Muscle layer of colon (tissue), 2 donors: ENCODE measurements around the gene DNAAF8.

Experiments used
- H3K27ac ChIP-seq: one replicate; pipeline ENCODE4 v1.7.0; 2013; ENCODE audit warnings: low read depth, mild to moderate bottlenecking, low read length, moderate library complexity
- H3K27me3 ChIP-seq, 2 donors: one replicate each; pipeline ENCODE4 v1.7.0; 2013; ENCODE audit warnings: low read length in 2 of 2, mild to moderate bottlenecking in 2 of 2; ENCODE audit not compliant: insufficient read depth in 2 of 2, control insufficient read depth in 1 of 2
- H3K36me3 ChIP-seq: one replicate; pipeline ENCODE4 v1.7.0; 2013; ENCODE audit warnings: mild to moderate bottlenecking, low read length; ENCODE audit not compliant: insufficient read depth
- H3K4me1 ChIP-seq: one replicate; pipeline ENCODE4 v1.7.0; 2013; ENCODE audit warnings: mild to moderate bottlenecking, low read length; ENCODE audit not compliant: insufficient read depth
- H3K4me3 ChIP-seq, 2 donors: one replicate each; pipeline ENCODE4 v1.7.0; 2013; ENCODE audit warnings: low read length in 2 of 2, low read depth in 1 of 2, mild to moderate bottlenecking in 1 of 2, moderate library complexity in 1 of 2
- H3K9ac ChIP-seq: one replicate; pipeline ENCODE4 v1.7.0; 2013; ENCODE audit warnings: low read length
- H3K9me3 ChIP-seq: one replicate; pipeline ENCODE4 v1.7.0; 2013; ENCODE audit warnings: mild to moderate bottlenecking, low read length
- donor health status: abdominal sarcoma.
- donor health status: Adenocarcinoma of cecum.

DNAAF8 gene

DNA sequence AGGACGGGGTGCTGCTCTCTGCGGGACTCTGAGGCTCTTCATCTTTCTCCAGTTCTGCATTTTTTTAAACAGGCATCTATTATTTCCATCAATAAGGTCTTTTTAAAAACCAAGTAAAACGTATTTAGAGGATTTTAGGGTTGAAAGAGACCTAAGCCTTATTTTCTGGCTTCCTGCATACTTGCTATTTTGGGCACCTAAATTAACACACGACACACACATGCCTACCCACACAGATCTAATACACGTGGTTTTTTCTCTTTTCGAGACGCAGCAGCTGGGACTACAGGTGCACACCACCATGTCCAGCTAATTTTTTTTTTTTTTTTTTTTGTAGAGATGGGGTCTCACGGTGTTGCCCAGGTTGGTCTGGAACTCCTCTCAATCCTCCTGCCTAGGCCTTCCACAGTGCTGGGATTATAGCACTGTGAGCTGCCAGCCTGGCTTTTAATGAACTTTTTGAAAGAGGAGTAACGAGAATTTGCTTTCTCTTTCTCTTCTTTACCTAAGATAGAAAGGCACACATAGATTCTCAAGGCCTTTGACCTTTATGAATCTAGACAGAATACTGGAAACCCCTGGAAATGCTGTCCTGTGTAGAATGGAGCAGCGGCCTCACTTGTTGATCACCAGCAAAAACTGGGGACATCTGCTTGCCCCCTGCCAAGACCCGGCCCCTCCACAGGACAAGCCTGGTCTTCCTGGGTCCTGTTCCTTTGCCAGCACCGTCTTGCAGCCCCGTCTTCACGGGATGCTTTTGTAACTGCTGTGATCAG, 13.8 kb downstream of the DNAAF8 start:
- Histone ChIP-seq H3K9ac (no peak overlapping the region), H3K27me3 (no peaks in the 10 kb centered on the region), H3K4me3 (no peak overlapping the region), H3K36me3 (peaks cover 24% of the 10 kb centered on the region), H3K9me3 (no peaks in the 10 kb centered on the region), H3K27ac (no peak overlapping the region), H3K4me1 (peaks cover 9% of the 10 kb centered on the region)

DNA sequence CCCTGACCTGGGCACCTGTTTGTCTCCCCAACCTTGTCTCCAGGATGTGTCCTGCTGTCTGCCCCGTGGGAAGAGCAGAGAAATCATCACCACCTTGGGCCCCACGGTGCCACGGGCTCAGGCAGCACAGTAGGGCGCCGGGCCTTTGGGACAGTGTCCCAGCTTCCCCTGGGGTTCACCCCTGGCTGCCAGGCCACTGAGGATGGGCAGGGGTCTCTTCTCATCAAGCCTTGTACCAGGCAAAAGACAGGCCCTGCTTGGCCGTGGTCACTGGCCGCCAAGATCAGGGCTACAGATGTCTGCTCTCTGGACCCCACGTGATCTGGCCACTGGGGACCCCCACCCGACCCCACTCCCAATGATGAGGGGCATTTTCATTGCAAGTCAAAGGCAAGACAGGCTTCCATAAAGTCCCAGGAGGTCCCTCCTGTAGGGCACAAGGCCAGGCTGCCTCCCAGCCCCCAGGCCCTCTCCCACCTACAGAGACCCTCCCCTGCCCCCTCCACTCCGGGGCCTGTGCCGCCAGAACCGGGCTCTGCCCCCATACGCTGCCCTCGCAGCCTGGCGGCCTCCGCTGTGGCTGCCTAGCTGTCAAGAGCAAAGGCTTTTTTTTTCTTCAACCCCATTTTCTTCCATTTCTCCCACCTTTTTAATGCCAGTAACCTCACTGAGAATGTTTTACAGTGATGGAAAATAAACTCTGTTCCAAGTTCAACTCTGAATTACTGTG, 14.5 kb downstream of the DNAAF8 start:
- peaks cover 32% of the 10 kb centered on the region for H3K36me3 ChIP-seq
- H3K9ac ChIP-seq: no peak overlapping the region
- H3K4me1 ChIP-seq: peaks cover 9% of the 10 kb centered on the region
- no peak overlapping the region for H3K4me3 ChIP-seq
- no peaks in the 10 kb centered on the region for H3K9me3 ChIP-seq
- H3K27me3 ChIP-seq: no peaks in the 10 kb centered on the region
- no peak overlapping the region for H3K27ac ChIP-seq

DNA sequence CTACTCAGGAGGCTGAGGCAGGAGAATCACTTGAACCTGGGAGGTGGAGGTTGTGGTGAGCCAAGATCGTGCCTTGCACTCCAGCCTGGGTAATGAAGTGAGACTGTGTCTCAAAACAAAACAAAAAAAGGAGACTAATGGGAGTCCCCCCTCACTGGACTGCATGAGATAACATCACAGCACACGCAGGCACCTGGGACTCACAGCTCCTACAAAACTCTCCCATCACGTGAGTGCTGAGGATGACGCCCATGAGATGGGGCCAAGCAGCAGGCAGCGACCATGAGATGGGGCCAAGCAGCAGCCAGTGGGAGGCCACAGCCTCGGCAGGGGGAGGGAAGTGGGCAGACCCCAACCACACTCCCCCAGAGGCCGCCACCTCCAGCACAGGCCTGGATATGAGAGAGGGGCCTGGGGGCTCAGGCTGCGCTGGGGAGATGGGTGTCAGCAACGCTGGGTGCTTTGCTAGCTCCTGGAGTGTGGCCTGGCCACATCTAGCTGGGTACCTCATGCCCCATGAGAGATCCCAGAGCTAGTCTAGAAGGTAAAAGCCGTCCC, 15.4 kb downstream of the DNAAF8 start:
- Histone ChIP-seq H3K36me3 (peaks cover 36% of the 10 kb centered on the region), H3K9me3 (no peaks in the 10 kb centered on the region), H3K9ac (no peak overlapping the region), H3K27ac (no peak overlapping the region), H3K4me1 (peaks cover 9% of the 10 kb centered on the region), H3K4me3 (no peak overlapping the region), H3K27me3 (no peaks in the 10 kb centered on the region)

DNA sequence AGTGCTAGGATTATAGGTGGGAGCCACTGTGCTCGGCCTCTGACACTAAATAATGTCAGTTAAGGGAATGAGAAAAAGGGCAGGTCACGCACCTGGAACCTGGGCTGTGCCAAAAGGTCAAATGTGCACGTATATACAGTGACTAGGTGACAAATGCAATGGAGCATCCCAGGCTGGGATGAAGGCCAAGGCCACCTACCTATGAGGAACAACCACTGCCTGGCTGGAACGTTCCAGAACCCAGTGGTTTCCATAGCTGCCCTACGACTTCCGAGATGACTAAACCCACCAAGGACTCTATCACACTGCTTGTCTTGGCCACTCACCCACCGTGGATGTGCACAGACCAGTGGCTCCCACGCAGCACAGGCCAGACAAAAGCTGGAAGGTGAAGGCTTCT, 16.6 kb downstream of the DNAAF8 start:
- Histone ChIP-seq H3K27ac (no peak overlapping the region), H3K27me3 (no peaks in the 10 kb centered on the region), H3K9ac (no peak overlapping the region), H3K36me3 (peaks cover 44% of the 10 kb centered on the region), H3K4me3 (no peak overlapping the region), H3K9me3 (peaks cover 3% of the 10 kb centered on the region), H3K4me1 (peaks cover 9% of the 10 kb centered on the region)

DNA sequence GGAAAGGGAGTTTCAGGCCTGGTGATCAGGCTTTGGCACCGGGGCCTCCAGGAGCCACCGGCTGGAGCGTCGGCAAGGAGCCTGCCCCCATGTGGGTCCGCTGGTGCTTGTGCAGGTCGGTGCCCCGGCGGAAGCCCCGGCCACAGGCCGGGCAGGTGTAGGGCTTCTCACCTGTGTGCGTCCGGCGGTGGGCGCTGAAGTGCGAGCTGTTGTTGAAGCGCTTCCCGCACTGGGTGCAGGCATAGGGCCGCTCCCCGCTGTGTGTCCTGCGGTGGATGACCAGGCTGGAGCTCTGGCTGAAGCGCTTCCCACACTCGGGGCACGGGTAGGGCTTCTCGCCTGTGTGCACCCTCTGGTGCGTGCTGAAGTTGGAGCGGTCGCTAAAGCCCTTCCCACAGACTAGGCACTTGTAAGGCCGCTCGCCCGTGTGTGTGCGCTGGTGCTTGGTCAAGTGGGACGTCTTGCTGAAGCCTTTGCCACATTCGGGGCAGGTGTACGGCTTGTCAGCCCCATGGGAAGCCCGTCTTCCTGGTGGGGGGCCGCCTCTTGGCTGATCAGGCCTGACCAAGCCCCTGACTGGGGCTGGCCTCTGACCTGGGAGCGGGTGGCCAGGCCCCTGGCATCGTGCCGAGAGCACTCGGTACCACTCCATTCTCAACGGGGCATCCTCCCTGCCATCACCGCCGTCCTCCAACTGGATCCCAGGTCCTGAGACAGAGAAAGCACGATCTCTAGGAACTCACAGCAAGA, 18.2 kb downstream of the DNAAF8 start:
- Histone ChIP-seq H3K4me3 (no peak overlapping the region), H3K27me3 (no peaks in the 10 kb centered on the region), H3K9ac (no peak overlapping the region), H3K27ac (no peak overlapping the region), H3K36me3 (peaks cover 46% of the 10 kb centered on the region), H3K4me1 (no peaks in the 10 kb centered on the region), H3K9me3 (peaks cover 4% of the 10 kb centered on the region)

DNA sequence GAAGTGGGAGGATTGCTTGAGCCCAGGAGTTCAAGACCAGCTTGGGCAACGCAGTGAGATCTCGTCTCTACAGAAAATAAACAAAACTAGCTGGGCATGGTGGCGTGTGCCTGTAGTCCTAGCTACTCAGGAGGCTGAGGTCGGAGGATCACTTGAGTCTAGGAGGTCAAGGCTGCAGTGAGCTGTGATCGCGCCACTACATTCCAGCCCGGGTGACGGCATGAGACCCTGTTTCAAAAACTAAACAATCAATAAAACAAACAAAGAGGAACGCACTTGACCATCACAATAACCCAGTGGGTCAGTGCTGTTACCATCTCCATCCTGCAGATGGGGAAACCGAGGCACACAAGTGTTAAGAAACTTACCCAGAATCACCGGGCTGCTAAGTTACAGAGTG, 18.9 kb downstream of the DNAAF8 start:
- no peak overlapping the region for H3K9ac ChIP-seq
- no peak overlapping the region for H3K27ac ChIP-seq
- no peak overlapping the region for H3K4me3 ChIP-seq
- H3K27me3 ChIP-seq: no peaks in the 10 kb centered on the region
- no peaks in the 10 kb centered on the region for H3K4me1 ChIP-seq
- H3K9me3 ChIP-seq: peaks cover 4% of the 10 kb centered on the region
- H3K36me3 ChIP-seq: peaks cover 50% of the 10 kb centered on the region

DNA sequence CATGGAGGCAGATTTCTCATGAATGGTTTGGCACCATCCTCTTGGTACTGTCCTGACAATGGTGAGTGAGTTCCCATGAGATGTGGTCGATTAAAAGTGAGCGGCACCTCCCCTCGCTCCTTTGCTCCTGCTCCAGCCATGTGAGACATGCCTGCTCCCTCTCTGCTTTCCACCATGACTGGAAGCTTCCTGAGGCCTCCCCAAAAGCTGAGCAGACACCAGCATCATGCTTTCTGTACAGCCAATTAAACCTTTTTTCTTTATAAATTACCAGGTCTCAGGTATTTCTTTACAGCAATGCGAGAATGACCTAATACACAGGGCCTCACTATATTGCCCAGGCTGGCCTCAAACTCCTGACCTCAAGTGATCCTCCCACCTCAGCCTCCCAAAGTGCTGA, 20.5 kb downstream of the DNAAF8 start:
- Histone ChIP-seq H3K4me1 (no peaks in the 10 kb centered on the region), H3K36me3 (peaks cover 67% of the 10 kb centered on the region), H3K27ac (no peak overlapping the region), H3K9ac (no peak overlapping the region), H3K4me3 (no peak overlapping the region), H3K9me3 (peaks cover 4% of the 10 kb centered on the region), H3K27me3 (no peaks in the 10 kb centered on the region)

DNA sequence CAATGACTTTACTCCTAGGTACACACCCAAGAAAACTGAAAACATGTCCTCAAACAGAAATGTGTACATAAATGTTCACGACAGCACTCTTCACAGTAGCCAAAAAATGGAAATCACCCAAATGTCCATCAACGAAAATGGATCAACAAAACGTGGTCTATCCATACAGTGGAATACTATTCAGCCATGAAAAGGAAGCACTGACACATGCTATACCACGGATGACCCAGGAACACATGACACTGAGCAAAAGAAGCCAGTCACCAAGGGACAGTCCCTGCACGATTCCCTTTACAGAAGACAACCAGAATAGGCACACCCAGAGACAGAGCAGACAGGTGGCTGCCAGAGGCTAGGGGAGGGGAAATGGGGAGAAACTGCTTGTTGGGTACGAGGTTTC, 21.4 kb downstream of the DNAAF8 start:
- H3K27ac ChIP-seq: no peak overlapping the region
- peaks cover 75% of the 10 kb centered on the region for H3K36me3 ChIP-seq
- H3K27me3 ChIP-seq: no peaks in the 10 kb centered on the region
- no peak overlapping the region for H3K9ac ChIP-seq
- no peaks in the 10 kb centered on the region for H3K4me1 ChIP-seq
- peaks cover 4% of the 10 kb centered on the region for H3K9me3 ChIP-seq
- no peak overlapping the region for H3K4me3 ChIP-seq

DNA sequence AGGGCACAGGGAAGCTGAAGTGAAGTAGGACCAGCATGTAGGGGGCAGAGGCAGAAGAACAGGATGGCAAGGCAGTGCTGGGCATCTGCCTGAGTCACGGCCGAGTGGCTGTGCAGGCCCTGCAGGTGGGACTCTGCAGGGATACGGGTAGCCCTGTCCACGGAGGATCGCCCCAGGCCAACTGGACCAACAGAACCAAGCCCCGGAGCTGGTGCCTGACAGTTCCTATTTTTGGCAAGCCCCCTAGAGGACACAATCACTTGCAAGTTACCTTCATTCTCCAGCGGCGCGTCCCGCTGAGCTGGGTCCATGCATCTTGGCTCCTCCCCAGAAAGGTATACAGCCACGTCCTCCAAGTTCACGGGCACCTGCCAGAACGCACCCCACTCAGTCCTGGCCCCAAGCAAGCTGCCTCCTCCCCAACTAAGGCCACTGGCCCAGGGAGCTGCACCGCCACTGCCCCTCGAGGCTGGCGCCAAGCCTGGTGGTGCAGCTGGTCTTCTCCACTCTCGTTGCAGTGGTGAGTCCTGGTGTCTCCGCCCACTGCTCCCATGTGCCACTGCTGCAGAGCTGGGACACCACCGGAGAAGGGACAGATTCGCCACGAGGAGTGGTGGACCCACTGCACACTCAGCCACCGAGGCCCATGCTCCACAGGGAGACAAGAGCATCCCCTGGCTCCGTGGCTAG, 26.0 kb downstream of the DNAAF8 start:
- no peak overlapping the region for H3K9ac ChIP-seq
- H3K9me3 ChIP-seq: peaks cover 4% of the 10 kb centered on the region
- peaks cover 6% of the 10 kb centered on the region for H3K4me1 ChIP-seq
- H3K27ac ChIP-seq: no peak overlapping the region
- peaks cover 68% of the 10 kb centered on the region for H3K36me3 ChIP-seq
- H3K27me3 ChIP-seq: no peaks in the 10 kb centered on the region
- H3K4me3 ChIP-seq: no peak overlapping the region

DNA sequence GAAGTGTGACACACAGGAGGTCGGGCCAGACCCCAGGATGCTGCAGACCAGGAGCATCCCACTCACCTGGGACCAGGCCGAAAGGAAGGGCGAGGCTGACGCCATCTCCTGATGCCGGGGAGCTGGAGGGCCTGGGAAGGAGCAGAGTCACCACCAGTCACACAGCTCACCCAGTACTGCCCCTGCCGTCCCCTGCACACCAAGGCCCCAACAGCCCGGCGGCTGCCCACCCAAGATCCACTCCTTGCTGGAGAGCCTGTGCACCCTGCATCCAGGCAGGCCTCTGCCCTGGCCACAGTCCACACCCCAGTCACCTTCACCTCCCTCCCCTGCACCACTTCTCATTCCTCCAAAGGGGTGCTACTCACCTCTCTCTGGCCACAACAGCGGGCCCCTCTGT, 27.9 kb downstream of the DNAAF8 start:
- Histone ChIP-seq H3K9ac (no peak overlapping the region), H3K27me3 (no peaks in the 10 kb centered on the region), H3K9me3 (no peaks in the 10 kb centered on the region), H3K36me3 (peaks cover 61% of the 10 kb centered on the region), H3K27ac (no peak overlapping the region), H3K4me1 (peaks cover 17% of the 10 kb centered on the region), H3K4me3 (no peak overlapping the region)

DNA sequence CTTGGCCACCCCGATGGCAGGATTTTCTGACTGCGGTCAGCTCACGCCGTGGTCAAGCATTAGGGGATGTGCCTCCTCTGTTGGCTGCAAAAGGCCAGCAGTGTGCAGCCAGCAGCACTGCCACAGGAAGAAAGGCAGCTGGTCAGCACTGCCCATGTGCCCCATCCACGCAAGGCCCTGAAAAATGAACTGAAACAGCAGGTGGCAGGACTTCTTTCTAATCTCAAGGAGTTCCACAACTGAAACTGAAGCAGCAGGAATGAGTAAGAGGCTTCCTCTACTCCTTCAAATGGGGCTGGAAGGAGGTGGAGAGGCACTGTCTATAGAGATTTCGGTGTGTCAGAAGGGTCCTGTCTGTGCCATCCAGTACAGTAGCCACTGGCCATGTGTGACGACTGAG, 29.5 kb downstream of the DNAAF8 start:
- no peak overlapping the region for H3K27ac ChIP-seq
- peaks cover 51% of the 10 kb centered on the region for H3K36me3 ChIP-seq
- H3K4me1 ChIP-seq: peaks cover 25% of the 10 kb centered on the region
- no peaks in the 10 kb centered on the region for H3K27me3 ChIP-seq
- no peak overlapping the region for H3K4me3 ChIP-seq
- H3K9me3 ChIP-seq: no peaks in the 10 kb centered on the region
- H3K9ac ChIP-seq: no peak overlapping the region
